MCF 10A (cell line): ENCODE measurements around the gene TEN1. TPM values are rescaled to one million over a fixed set of nuclear protein-coding genes. Genes with fewer than 3 reads are reported as not detected.
A peak's percentile ranks its signal among the peaks of the same experiment; 100 is the strongest.

ENCODE experiments used
- Bru-seq: library from RNA; stranded (reverse); fragments of 400-500 nt; gene quantifications from one replicate; lab custom pipeline; 2021; lab: Mats Ljungman, UMichigan
- BruChase-seq, 2 experiments: library from RNA; stranded (reverse); fragments of 400-500 nt; gene quantifications; one replicate each; lab custom pipeline; 2021; lab: Mats Ljungman, UMichigan
- BruUV-seq: library from RNA; stranded (reverse); fragments of 400-500 nt; replicated peaks from 2 replicates; lab custom pipeline; 2021; lab: Mats Ljungman, UMichigan
- CTCF ChIA-PET: fragments of 300-600 bp; sonication (Branson Sonifier 250); formaldehyde crosslinking; extraction: SDS; loops from one replicate; lab custom pipeline; 2021; ENCODE audit warnings: antibody characterized with exemption, inconsistent platforms; lab: Yijun Ruan, JAX
- POLR2A ChIA-PET: fragments of 300-600, 350-650 bp; sonication (Branson Sonifier 250); formaldehyde crosslinking; extraction: SDS; loops from one replicate; lab custom pipeline; 2020; ENCODE audit warnings: antibody characterized with exemption, inconsistent platforms; lab: Yijun Ruan, JAX
- DNase-seq: peaks from one replicate; pipeline ENCODE4 v3.0.0-alpha.2; 2018; ENCODE audit not compliant: unreplicated experiment
- H3K27ac Mint-ChIP-seq: one replicate; pipeline ENCODE4 v1.8.0; 2022; ENCODE audit warnings: mild to moderate bottlenecking, low read depth, mixed read lengths; ENCODE audit not compliant: unreplicated experiment
- H3K27me3 Mint-ChIP-seq: one replicate; pipeline ENCODE4 v1.8.0; 2022; ENCODE audit warnings: mixed read lengths; ENCODE audit not compliant: insufficient read depth, unreplicated experiment
- H3K36me3 Mint-ChIP-seq: one replicate; pipeline ENCODE4 v1.8.0; 2022; ENCODE audit warnings: mild to moderate bottlenecking, moderate library complexity, mixed read lengths; ENCODE audit not compliant: insufficient read depth, unreplicated experiment
- H3K4me1 Mint-ChIP-seq: one replicate; pipeline ENCODE4 v1.8.0; 2022; ENCODE audit warnings: mixed read lengths; ENCODE audit not compliant: insufficient read depth, unreplicated experiment
- H3K4me3 Mint-ChIP-seq: one replicate; pipeline ENCODE4 v1.8.0; 2022; ENCODE audit warnings: mild to moderate bottlenecking, moderate library complexity, mixed read lengths; ENCODE audit not compliant: unreplicated experiment
- H3K9me3 Mint-ChIP-seq: one replicate; pipeline ENCODE4 v1.8.0; 2022; ENCODE audit warnings: mixed read lengths; ENCODE audit not compliant: unreplicated experiment
- CTCF ChIP-seq: fragments of 200-600 bp; IDR thresholded peaks from one replicate; pipeline ENCODE4 v1.8.0; 2022; ENCODE audit warnings: antibody characterized with exemption, mild to moderate bottlenecking; ENCODE audit not compliant: unreplicated experiment
- intact Hi-C: fragments of 100-400 bp; cut with micrococcal nuclease; formaldehyde crosslinking; loops from 2 replicates; pipeline ENCODE4 v1.14.1; 2022
- long read RNA-seq: library from polyadenylated mRNA; stranded (forward); transcript quantifications from one replicate; pipeline ENCODE4 v2.0.0, GENCODE V29; 2022
- total RNA-seq: library from RNA; stranded (reverse); gene quantifications from 2 replicates; pipeline ENCODE4 v1.2.3, GENCODE V29; 2022

Gene TEN1
- total RNA-seq (13.0 and 15.4 TPM in 2 replicates), Bru-seq, nascent RNA (percentile 52 among the genes with signal in this experiment), BruChase-seq, experiment 1, labeled RNA remaining after a 6-hour chase (percentile 57 among the genes with signal in this experiment), BruChase-seq, experiment 2, labeled RNA remaining after a 2-hour chase (percentile 68 among the genes with signal in this experiment)
- long read RNA-seq, transcript TEN1-201 (4 exons, 994 nt) = major isoform, 23 of 26 reads
- long read RNA-seq, partial matches to known transcripts = 0 of 26 reads
- long read RNA-seq, other reads (novel, unspliced or antisense) = 3 of 26 reads

GRCh38 chr17:75978938-75979704 is at the start of gene TEN1, which contains the start of gene ACOX1:
TEN1 (plus strand) TSS chr17:75979240; CDS start chr17:75986193, 6,953 bp downstream.
ACOX1 (minus strand) TSS chr17:75979166; CDS start chr17:75979073, 93 bp downstream.
- POLR2A ChIA-PET = interaction anchor here (0.6 to 1.9 kb wide), 14 partner anchors 10 to 701 kb away, joined by 3 to 9 read pairs (median 3); partner anchors contain the start of genes FBF1, MRPL38, TRIM47 and WBP2
- Mint-ChIP-seq H3K4me1 (peaks cover 19% of the 10 kb centered on the region), H3K4me3 (peak within 1 kb of the TSS; percentile 100), H3K27me3 (no peaks in the 10 kb centered on the region), H3K9me3 (no peaks in the 10 kb centered on the region), H3K27ac (peak within 1 kb of the TSS; percentile 100), H3K36me3 (peaks cover 17% of the 10 kb centered on the region)
- no TSS peak for BruUV-seq
- peak; percentile 98 for DNase-seq
- TF ChIP-seq CTCF = no peak
- CTCF ChIA-PET = interaction anchor here (0.6 to 1.3 kb wide), 6 partner anchors 13 to 305 kb away, joined by 3 to 6 read pairs (median 4); no protein-coding TSS in a partner anchor
- intact Hi-C loops = loop anchor here (5.0 kb wide), 2 partner anchors 37 to 573 kb away; partner anchors contain the start of gene FBF1

- intact Hi-C loops = no loop called here
- no peak for TF ChIP-seq CTCF
- no peak overlapping the region for H3K4me3 Mint-ChIP-seq
Observed at GRCh38 chr17:75931062-75931461, 48.0 kb upstream of the TEN1 start.

GRCh38 chr17:75932852-75933251 is 46.2 kb upstream of the TEN1 start:
- Mint-ChIP-seq H3K27me3 (no peaks in the 10 kb centered on the region), H3K4me3 (no peak overlapping the region), H3K36me3 (no peaks in the 10 kb centered on the region), H3K27ac (no peak overlapping the region), H3K4me1 (no peaks in the 10 kb centered on the region), H3K9me3 (no peaks in the 10 kb centered on the region)
- ChIA-PET POLR2A (interaction anchor here (0.9 to 1.1 kb wide), 2 partner anchors 13 to 16 kb away, joined by 3 read pairs; no protein-coding TSS in a partner anchor), CTCF (interaction anchor here (1.3 kb wide), 1 partner anchor 411 kb away, joined by 3 read pairs; no protein-coding TSS in a partner anchor)
- no TSS peak for BruUV-seq
- TF ChIP-seq CTCF = no peak
- intact Hi-C loops = no loop called here
- no peak for DNase-seq

More at GRCh38 chr17:75931062-75931461, 48.0 kb upstream of the TEN1 start:
- ChIA-PET POLR2A (interaction anchor here (0.9 kb wide), 1 partner anchor 10 kb away, joined by 3 read pairs; the partner anchor contains the start of gene FBF1), CTCF (no interaction called here)
- no peaks in the 10 kb centered on the region for H3K4me1 Mint-ChIP-seq
- DNase-seq = no peak
- no peaks in the 10 kb centered on the region for H3K9me3 Mint-ChIP-seq
- no TSS peak for BruUV-seq
- no peaks in the 10 kb centered on the region for H3K27me3 Mint-ChIP-seq
- no peaks in the 10 kb centered on the region for H3K36me3 Mint-ChIP-seq
- no peak overlapping the region for H3K27ac Mint-ChIP-seq
